ENCODE results near the gene GLA.

Gene GLA

GRCh38 chrX:101430457-101431078 lies 22.8 kb upstream of the GLA start:
- no peaks in the 10 kb centered on the region for H3K79me2 ChIP-seq (ENCODE audit: insufficient read depth, low read length)
- no peak overlapping the region for H3K4me2 ChIP-seq (ENCODE audit: low read depth, low read length, poor library complexity, severe bottlenecking)
- no peaks in the 10 kb centered on the region for H3K36me3 ChIP-seq (ENCODE audit: low read length)
- H3K9me2 ChIP-seq (replicated peaks; ENCODE audit: insufficient read depth, low read length): no peaks in the 10 kb centered on the region
- H2AFZ ChIP-seq (ENCODE audit: low read depth, low read length, severe bottlenecking): no peak overlapping the region
- no peak overlapping the region for H3K27ac ChIP-seq (ENCODE audit: low read depth, low read length)
- no peaks in the 10 kb centered on the region for H3K27me3 ChIP-seq (ENCODE audit: low read length)
- no peaks in the 10 kb centered on the region for H3F3A ChIP-seq (ENCODE audit: insufficient read depth)
- no peak overlapping the region for H3K4me3 ChIP-seq (ENCODE audit: insufficient read depth, low read length, poor library complexity, severe bottlenecking)
- TF ChIP-seq CTCF (IDR thresholded peaks at IDR 0.05; ENCODE audit: insufficient read depth, low read length, poor library complexity, severe bottlenecking): no peak
- TF ChIP-seq EZH2phosphoT487 (conservative IDR thresholded peaks at IDR 0.05; ENCODE audit: low read length): no peak
- no peaks in the 10 kb centered on the region for H3K9me3 ChIP-seq (ENCODE audit: insufficient read depth, low read length)
- no peak overlapping the region for H3K9ac ChIP-seq (ENCODE audit: low read length)
- no peaks in the 10 kb centered on the region for H4K20me1 ChIP-seq (ENCODE audit: low read depth, low read length)

GRCh38 chrX:101429934-101430333 lies 22.2 kb upstream of the GLA start:
- Histone ChIP-seq H2AFZ (ENCODE audit: low read depth, low read length, severe bottlenecking) (no peak overlapping the region), H3K4me2 (ENCODE audit: low read depth, low read length, poor library complexity, severe bottlenecking) (no peak overlapping the region), H3K9ac (ENCODE audit: low read length) (no peak overlapping the region), H3K79me2 (ENCODE audit: insufficient read depth, low read length) (no peaks in the 10 kb centered on the region), H3K9me2 (replicated peaks; ENCODE audit: insufficient read depth, low read length) (no peaks in the 10 kb centered on the region), H4K20me1 (ENCODE audit: low read depth, low read length) (no peaks in the 10 kb centered on the region), H3K9me3 (ENCODE audit: insufficient read depth, low read length) (no peaks in the 10 kb centered on the region), H3K27ac (ENCODE audit: low read depth, low read length) (no peak overlapping the region), H3F3A (ENCODE audit: insufficient read depth) (no peaks in the 10 kb centered on the region), H3K4me3 (ENCODE audit: insufficient read depth, low read length, poor library complexity, severe bottlenecking) (no peak overlapping the region), H3K27me3 (ENCODE audit: low read length) (no peaks in the 10 kb centered on the region), H3K36me3 (ENCODE audit: low read length) (no peaks in the 10 kb centered on the region)
- no peak for TF ChIP-seq EZH2phosphoT487 (conservative IDR thresholded peaks at IDR 0.05; ENCODE audit: low read length)

GRCh38 chrX:101427954-101428353 lies 20.2 kb upstream of the GLA start:
- H3K36me3 ChIP-seq (ENCODE audit: low read length): no peaks in the 10 kb centered on the region
- no peaks in the 10 kb centered on the region for H4K20me1 ChIP-seq (ENCODE audit: low read depth, low read length)
- no peaks in the 10 kb centered on the region for H3F3A ChIP-seq (ENCODE audit: insufficient read depth)
- no peak overlapping the region for H3K9ac ChIP-seq (ENCODE audit: low read length)
- no peaks in the 10 kb centered on the region for H3K9me2 ChIP-seq (replicated peaks; ENCODE audit: insufficient read depth, low read length)
- no peak overlapping the region for H3K4me2 ChIP-seq (ENCODE audit: low read depth, low read length, poor library complexity, severe bottlenecking)
- no peaks in the 10 kb centered on the region for H3K9me3 ChIP-seq (ENCODE audit: insufficient read depth, low read length)
- H3K4me3 ChIP-seq (ENCODE audit: insufficient read depth, low read length, poor library complexity, severe bottlenecking): no peak overlapping the region
- no peaks in the 10 kb centered on the region for H3K27me3 ChIP-seq (ENCODE audit: low read length)
- H3K79me2 ChIP-seq (ENCODE audit: insufficient read depth, low read length): no peaks in the 10 kb centered on the region
- no peak overlapping the region for H3K27ac ChIP-seq (ENCODE audit: low read depth, low read length)
- no peak overlapping the region for H2AFZ ChIP-seq (ENCODE audit: low read depth, low read length, severe bottlenecking)
- TF ChIP-seq EZH2phosphoT487 (conservative IDR thresholded peaks at IDR 0.05; ENCODE audit: low read length) (no peak), CTCF (IDR thresholded peaks at IDR 0.05; ENCODE audit: insufficient read depth, low read length, poor library complexity, severe bottlenecking) (no peak)

GRCh38 chrX:101419489-101419888 lies 11.8 kb upstream of the GLA start:
- no peaks in the 10 kb centered on the region for H3F3A ChIP-seq (ENCODE audit: insufficient read depth)
- no peaks in the 10 kb centered on the region for H3K79me2 ChIP-seq (ENCODE audit: insufficient read depth, low read length)
- no peaks in the 10 kb centered on the region for H3K9me2 ChIP-seq (replicated peaks; ENCODE audit: insufficient read depth, low read length)
- no peak overlapping the region for H3K4me3 ChIP-seq (ENCODE audit: insufficient read depth, low read length, poor library complexity, severe bottlenecking)
- TF ChIP-seq CTCF (IDR thresholded peaks at IDR 0.05; ENCODE audit: insufficient read depth, low read length, poor library complexity, severe bottlenecking) (no peak), EZH2phosphoT487 (conservative IDR thresholded peaks at IDR 0.05; ENCODE audit: low read length) (no peak)
- H3K4me2 ChIP-seq (ENCODE audit: low read depth, low read length, poor library complexity, severe bottlenecking): no peak overlapping the region
- H3K27me3 ChIP-seq (ENCODE audit: low read length): no peaks in the 10 kb centered on the region
- H3K27ac ChIP-seq (ENCODE audit: low read depth, low read length): no peak overlapping the region
- no peak overlapping the region for H2AFZ ChIP-seq (ENCODE audit: low read depth, low read length, severe bottlenecking)
- H4K20me1 ChIP-seq (ENCODE audit: low read depth, low read length): no peaks in the 10 kb centered on the region
- H3K9ac ChIP-seq (ENCODE audit: low read length): no peak overlapping the region
- H3K9me3 ChIP-seq (ENCODE audit: insufficient read depth, low read length): no peaks in the 10 kb centered on the region
- H3K36me3 ChIP-seq (ENCODE audit: low read length): no peaks in the 10 kb centered on the region

All from SU-DHL-6 (cell line).